NCI-H1417 treated with DMSO at 0.1 percent for 48 hours (cell line): ENCODE measurements around the gene FAM216B.

Source experiments
- DNase-seq: peaks from one replicate; lab custom pipeline; 2025; lab: John Stamatoyannopoulos, UW

Gene FAM216B

GRCh38 chr13:42836930-42837690, 55.7 kb downstream of the FAM216B start:
- no peak for DNase-seq
